Measurements from ENCODE around the gene RAB7A.

- TF ChIP-seq CTCF (IDR thresholded peaks at IDR 0.05) (no peak), POLR2A (IDR thresholded peaks at IDR 0.05) (no peak)
Observed at GRCh38 chr3:128800241-128801187, 74.5 kb downstream of the RAB7A start.

Measured in thyroid gland (tissue), 4 donors.